ENCODE results near the gene PNPLA8.

PNPLA8 gene

DNA sequence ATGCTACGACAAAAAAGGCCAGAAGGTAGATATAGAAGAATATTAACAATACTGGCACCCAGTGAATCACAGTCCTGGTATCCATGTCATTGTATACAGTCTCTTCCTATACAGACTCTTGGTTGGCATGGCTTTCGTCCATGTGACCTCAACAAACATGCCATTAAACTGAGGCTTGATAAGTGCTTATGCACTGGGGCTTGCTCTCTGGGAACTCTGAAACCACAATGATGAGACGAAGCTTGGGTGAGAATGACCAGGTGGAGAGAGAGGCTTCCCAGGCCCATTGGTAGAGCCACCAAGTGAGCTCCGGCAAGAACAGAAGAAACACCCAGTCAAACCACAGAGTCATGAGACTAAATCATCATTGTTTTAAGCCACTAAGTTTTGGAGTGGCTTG is 33.2 kb downstream of the PNPLA8 start:
- H3K4me3 ChIP-seq (ENCODE audit: control insufficient read depth, low read depth, low read length) = no peak overlapping the region
- TF ChIP-seq, protein P1, sequence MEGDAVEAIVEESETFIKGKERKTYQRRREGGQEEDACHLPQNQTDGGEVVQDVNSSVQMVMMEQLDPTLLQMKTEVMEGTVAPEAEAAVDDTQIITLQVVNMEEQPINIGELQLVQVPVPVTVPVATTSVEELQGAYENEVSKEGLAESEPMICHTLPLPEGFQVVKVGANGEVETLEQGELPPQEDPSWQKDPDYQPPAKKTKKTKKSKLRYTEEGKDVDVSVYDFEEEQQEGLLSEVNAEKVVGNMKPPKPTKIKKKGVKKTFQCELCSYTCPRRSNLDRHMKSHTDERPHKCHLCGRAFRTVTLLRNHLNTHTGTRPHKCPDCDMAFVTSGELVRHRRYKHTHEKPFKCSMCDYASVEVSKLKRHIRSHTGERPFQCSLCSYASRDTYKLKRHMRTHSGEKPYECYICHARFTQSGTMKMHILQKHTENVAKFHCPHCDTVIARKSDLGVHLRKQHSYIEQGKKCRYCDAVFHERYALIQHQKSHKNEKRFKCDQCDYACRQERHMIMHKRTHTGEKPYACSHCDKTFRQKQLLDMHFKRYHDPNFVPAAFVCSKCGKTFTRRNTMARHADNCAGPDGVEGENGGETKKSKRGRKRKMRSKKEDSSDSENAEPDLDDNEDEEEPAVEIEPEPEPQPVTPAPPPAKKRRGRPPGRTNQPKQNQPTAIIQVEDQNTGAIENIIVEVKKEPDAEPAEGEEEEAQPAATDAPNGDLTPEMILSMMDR (IDR thresholded peaks at IDR 0.05; ENCODE audit: control insufficient read depth, insufficient read depth, low read depth, low read length, missing control alignments) = no peak
- DNase-seq (ENCODE audit: low read depth) = no peak

DNA sequence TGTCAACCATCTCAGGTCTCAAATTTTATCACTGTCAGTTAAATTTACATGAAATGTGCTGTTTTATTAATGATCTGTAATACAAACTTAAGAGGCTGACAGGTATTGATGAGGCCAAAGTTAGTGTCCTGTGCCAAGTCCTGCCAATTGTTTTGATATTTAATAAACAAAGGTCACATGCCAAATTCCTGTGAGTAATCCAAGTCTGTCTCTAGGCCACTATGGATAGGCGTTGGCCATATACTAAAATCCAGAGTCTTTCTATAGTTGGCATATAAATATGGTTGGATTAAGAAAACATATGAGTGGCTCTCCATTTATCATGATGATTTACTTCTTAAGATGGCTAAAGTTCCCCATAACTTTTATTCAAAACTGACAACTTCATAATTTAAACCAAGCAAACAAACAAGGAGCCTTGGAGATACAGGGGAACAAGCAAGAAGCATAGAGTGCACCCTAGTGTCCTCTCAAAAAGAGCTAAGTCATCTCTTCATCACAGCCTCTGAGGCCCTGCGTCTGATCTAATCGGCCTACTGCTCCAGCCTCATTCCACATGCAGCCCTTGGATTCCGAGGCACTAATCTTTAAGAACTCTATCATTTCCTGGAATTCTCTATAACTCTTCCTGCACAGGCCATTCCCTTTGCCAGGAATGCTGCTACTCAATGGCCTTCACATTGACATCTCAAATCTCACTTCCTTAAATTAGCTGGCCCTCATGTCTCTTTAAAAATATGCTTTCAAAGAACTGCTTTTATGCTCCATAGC is 37.0 kb downstream of the PNPLA8 start:
- TF ChIP-seq, protein P1 (IDR thresholded peaks at IDR 0.05; ENCODE audit: control insufficient read depth, insufficient read depth, low read depth, low read length, missing control alignments) = no peak
- no peak overlapping the region for H3K4me3 ChIP-seq (ENCODE audit: control insufficient read depth, low read depth, low read length)
- DNase-seq (ENCODE audit: low read depth) = no peak

DNA sequence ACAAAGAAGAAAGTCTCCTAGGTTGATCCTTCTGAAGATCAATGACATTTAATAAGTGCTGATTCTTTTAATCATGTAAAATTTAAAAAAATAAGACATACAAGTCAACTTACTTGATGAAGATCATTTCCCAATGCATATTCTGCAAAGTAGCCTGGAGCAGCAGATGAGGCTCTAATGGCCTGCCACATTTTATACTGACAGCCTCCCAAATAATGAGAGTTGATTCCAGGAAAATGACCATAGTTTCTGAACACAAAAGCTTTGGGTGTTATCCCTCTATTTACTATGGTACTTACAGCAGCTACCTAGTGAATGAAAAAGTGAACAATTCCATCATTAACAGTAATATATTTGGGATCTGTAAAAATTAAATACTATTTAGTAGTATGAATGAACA is 38.3 kb downstream of the PNPLA8 start:
- TF ChIP-seq, protein P1 (IDR thresholded peaks at IDR 0.05; ENCODE audit: control insufficient read depth, insufficient read depth, low read depth, low read length, missing control alignments) = no peak
- H3K4me3 ChIP-seq (ENCODE audit: control insufficient read depth, low read depth, low read length) = no peak overlapping the region
- DNase-seq (ENCODE audit: low read depth) = no peak

DNA sequence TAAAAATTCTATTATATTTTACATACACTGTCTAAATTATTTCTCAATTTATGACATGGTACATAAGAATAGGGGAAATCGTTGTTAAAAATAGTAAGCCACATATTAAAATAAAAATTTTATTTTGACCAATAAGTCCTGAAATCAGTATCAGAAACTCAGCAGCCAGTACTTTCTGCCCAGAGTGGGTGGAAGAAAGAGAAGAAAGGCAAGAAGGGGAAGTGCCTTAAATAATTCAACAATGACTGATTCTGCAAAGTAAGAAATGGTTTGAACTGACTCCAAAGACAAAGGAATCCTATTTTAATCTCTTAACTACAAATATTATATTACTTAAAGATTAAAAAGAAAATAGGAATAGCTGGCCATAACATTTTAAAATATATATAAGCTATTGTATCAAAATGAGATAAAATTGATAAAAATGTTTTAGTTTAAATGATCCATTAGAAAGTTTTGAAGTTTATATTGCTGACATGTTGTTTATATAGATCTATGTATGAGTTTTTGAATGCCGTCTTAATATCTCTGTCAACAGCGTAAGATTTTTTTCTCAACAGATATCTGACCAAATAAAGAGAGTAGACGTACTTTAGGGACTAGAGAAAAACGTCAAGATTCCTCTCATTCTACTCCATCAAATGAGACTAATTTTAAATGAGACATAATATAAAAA is 39.5 kb downstream of the PNPLA8 start:
- DNase-seq (ENCODE audit: low read depth) = peak; percentile 10
- TF ChIP-seq, protein P1 (IDR thresholded peaks at IDR 0.05; ENCODE audit: control insufficient read depth, insufficient read depth, low read depth, low read length, missing control alignments) = no peak
- H3K4me3 ChIP-seq (ENCODE audit: control insufficient read depth, low read depth, low read length) = no peak overlapping the region

DNA sequence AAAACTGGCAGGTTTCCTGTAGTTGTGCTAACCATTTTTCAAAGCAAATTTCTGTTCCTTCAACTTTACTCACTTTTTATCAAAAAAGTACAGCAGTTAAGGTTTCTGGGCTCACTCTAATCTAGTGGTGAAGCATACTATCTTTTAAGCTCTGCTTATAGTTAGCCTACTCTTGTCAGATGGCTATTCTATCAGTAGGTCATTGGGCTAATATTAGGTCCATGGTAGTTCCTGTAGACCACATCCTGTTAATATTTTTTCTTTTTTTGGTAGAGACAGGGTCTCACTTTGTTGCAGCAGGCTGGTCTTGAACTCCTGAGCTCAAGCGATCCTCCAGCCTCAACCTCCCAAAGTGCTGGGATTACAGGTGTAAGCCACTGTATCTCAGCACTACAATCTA is 41.8 kb downstream of the PNPLA8 start:
- no peak overlapping the region for H3K4me3 ChIP-seq (ENCODE audit: control insufficient read depth, low read depth, low read length)
- DNase-seq (ENCODE audit: low read depth) = no peak
- TF ChIP-seq, protein P1 (IDR thresholded peaks at IDR 0.05; ENCODE audit: control insufficient read depth, insufficient read depth, low read depth, low read length, missing control alignments) = no peak

DNA sequence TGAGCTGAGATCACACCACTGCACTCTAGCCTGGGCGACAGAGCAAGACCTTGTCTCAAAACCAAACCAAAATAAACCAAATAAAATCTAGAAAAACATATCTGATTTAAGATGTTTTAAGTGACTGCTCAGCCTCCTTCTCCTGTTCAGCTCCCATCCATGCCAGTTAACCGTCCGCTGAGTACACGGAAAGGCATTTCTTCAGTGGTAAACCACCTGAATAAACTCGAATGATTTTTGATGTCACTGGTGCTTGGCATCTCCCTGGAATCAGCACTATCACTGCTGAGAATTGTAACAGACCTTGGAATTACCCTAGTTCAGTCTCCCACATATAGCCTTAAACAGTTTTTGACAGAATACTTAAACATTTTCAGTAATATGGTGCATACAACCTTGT is 45.6 kb downstream of the PNPLA8 start:
- TF ChIP-seq, protein P1 (IDR thresholded peaks at IDR 0.05; ENCODE audit: control insufficient read depth, insufficient read depth, low read depth, low read length, missing control alignments) = no peak
- no peak for DNase-seq (ENCODE audit: low read depth)
- no peak overlapping the region for H3K4me3 ChIP-seq (ENCODE audit: control insufficient read depth, low read depth, low read length)

Data from AG09309 (cell line).